Kidney epithelial cell (primary cell): Measurements from ENCODE around the gene CFAP45. TPM values are rescaled to one million over a fixed set of nuclear protein-coding genes. Genes with fewer than 3 reads are reported as not detected.

Experiments used
- DNase-seq: peaks from one replicate; pipeline ENCODE4 v3.0.0-alpha.2; 2010; ENCODE audit warnings: low read depth
- H3K27me3 ChIP-seq: 2 replicates; pipeline ENCODE4 v1.6.0; 2011; ENCODE audit warnings: low read length; ENCODE audit not compliant: control insufficient read depth, insufficient read depth
- H3K36me3 ChIP-seq: 2 replicates; pipeline ENCODE4 v1.5.1; 2011; ENCODE audit warnings: low read length; ENCODE audit not compliant: control insufficient read depth, insufficient read depth
- H3K4me3 ChIP-seq: 2 replicates; pipeline ENCODE4 v1.5.1; 2011; ENCODE audit warnings: low read depth, mild to moderate bottlenecking, control low read depth, low read length
- total RNA-seq: library from RNA; depleted of rRNA; stranded (reverse); fragments of >200 nt; gene quantifications from 2 replicates; pipeline ENCODE4 v1.2.3, GENCODE V29; 2015
- TF ChIP-seq, protein P1 (sequence below): IDR thresholded peaks from 2 replicates; pipeline ENCODE4 v1.5.1; 2011; ENCODE audit warnings: mild to moderate bottlenecking, moderate library complexity, low read length, control low read depth, inconsistent platforms; ENCODE audit not compliant: insufficient read depth, poor library complexity, severe bottlenecking

The CFAP45 gene
- total RNA-seq, 1 donor from 2014 or later, result 2.0 TPM

GRCh38 chr1:159853417-159854115 lies 46.4 kb downstream of the CFAP45 start:
- Histone ChIP-seq H3K36me3 (no peaks in the 10 kb centered on the region), H3K27me3 (no peaks in the 10 kb centered on the region), H3K4me3 (peak overlapping the region; percentile 49)
- TF ChIP-seq, protein P1, sequence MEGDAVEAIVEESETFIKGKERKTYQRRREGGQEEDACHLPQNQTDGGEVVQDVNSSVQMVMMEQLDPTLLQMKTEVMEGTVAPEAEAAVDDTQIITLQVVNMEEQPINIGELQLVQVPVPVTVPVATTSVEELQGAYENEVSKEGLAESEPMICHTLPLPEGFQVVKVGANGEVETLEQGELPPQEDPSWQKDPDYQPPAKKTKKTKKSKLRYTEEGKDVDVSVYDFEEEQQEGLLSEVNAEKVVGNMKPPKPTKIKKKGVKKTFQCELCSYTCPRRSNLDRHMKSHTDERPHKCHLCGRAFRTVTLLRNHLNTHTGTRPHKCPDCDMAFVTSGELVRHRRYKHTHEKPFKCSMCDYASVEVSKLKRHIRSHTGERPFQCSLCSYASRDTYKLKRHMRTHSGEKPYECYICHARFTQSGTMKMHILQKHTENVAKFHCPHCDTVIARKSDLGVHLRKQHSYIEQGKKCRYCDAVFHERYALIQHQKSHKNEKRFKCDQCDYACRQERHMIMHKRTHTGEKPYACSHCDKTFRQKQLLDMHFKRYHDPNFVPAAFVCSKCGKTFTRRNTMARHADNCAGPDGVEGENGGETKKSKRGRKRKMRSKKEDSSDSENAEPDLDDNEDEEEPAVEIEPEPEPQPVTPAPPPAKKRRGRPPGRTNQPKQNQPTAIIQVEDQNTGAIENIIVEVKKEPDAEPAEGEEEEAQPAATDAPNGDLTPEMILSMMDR, result no peak
- DNase-seq, result no peak

GRCh38 chr1:159851407-159851806 lies 48.6 kb downstream of the CFAP45 start:
- Histone ChIP-seq H3K27me3 (no peaks in the 10 kb centered on the region), H3K36me3 (no peaks in the 10 kb centered on the region), H3K4me3 (no peak overlapping the region)
- TF ChIP-seq, protein P1, result no peak
- DNase-seq, result no peak

GRCh38 chr1:159849626-159850366 lies 50.2 kb downstream of the CFAP45 start:
- no peak overlapping the region for H3K4me3 ChIP-seq
- TF ChIP-seq, protein P1, result no peak
- H3K27me3 ChIP-seq, result no peaks in the 10 kb centered on the region
- DNase-seq, result no peak
- H3K36me3 ChIP-seq, result no peaks in the 10 kb centered on the region

DNA sequence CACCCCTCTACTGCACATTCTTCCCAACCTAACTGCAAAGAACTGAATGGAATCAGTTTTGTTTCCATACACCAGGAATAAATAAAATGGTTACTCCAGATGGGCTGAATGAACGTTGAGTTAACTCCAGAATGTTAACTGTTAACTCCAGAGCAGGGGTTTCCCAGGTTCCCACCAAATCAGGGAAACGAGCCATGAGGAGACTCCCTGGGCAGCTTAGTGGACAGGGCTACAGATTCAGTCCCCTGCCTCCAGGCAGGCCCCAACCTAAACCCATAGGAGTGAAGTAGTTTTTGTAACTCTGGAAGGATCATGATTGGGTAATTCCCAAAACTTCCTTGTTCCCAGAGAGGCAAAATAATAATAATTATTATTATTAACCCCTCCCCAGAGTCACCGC lies 51.6 kb downstream of the CFAP45 start:
- Histone ChIP-seq H3K36me3 (no peaks in the 10 kb centered on the region), H3K27me3 (no peaks in the 10 kb centered on the region), H3K4me3 (no peak overlapping the region)
- DNase-seq, result no peak
- TF ChIP-seq, protein P1, result no peak

- H3K4me3 ChIP-seq, result no peak overlapping the region
- TF ChIP-seq, protein P1, result no peak
- no peaks in the 10 kb centered on the region for H3K36me3 ChIP-seq
- no peaks in the 10 kb centered on the region for H3K27me3 ChIP-seq
- DNase-seq, result no peak
Observed at GRCh38 chr1:159847231-159847630, 52.7 kb downstream of the CFAP45 start.
